Vagina (tissue), 2 donors: ENCODE results near the gene SLC36A2.

Source experiments
- CTCF ChIP-seq, 3 experiments: fragments of 450-650 bp in 2 of 3; fragments of 200-600 bp in 1 of 3; sonication (generic) in 1 of 3; IDR thresholded peaks; one replicate each; pipeline ENCODE4 v1.5.1; 2017 to 2019; ENCODE audit warnings: antibody characterized with exemption in 3 of 3, mild to moderate bottlenecking in 2 of 3, moderate library complexity in 2 of 3
- POLR2A ChIP-seq, 2 donors: fragments of 450-650 bp; IDR thresholded peaks; one replicate each; pipeline ENCODE4 v1.6.1; 2017; ENCODE audit warnings: antibody characterized with exemption in 2 of 2, mild to moderate bottlenecking in 2 of 2, moderate library complexity in 2 of 2

DNA sequence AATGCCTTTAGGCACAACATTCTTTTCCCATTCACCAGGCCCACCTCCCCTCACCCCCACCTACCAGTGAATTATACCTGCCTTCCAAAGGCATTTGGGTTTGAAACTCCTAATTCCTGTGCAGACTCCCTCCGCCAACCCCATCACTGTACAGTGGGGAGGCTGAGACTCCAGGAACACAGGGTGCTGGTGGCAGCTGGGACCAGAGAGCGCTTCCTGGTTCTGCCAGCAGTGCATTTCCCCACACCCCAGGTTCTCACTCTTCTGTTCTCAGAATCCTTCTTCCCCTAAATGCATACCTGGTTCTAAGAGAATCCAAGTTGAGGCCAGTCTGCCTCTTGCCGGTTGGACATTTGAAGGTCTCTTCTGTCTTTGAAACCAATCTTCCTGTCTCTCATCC, 21.1 kb downstream of the SLC36A2 start:
- TF ChIP-seq CTCF (IDR thresholded peaks at IDR 0.05) (no peak), POLR2A (IDR thresholded peaks at IDR 0.05) (no peak)
